GM10847 (cell line): ENCODE data around the gene AGAP2.

Experiments used
- POLR2A ChIP-seq: IDR thresholded peaks from 2 replicates; pipeline ENCODE4 v1.6.1; 2011; ENCODE audit not compliant: insufficient read length; ENCODE audit errors: extremely low read depth

The AGAP2 gene

GRCh38 chr12:57759360-57759980, 20.9 kb upstream of the AGAP2 start:
- TF ChIP-seq POLR2A, result no peak

DNA sequence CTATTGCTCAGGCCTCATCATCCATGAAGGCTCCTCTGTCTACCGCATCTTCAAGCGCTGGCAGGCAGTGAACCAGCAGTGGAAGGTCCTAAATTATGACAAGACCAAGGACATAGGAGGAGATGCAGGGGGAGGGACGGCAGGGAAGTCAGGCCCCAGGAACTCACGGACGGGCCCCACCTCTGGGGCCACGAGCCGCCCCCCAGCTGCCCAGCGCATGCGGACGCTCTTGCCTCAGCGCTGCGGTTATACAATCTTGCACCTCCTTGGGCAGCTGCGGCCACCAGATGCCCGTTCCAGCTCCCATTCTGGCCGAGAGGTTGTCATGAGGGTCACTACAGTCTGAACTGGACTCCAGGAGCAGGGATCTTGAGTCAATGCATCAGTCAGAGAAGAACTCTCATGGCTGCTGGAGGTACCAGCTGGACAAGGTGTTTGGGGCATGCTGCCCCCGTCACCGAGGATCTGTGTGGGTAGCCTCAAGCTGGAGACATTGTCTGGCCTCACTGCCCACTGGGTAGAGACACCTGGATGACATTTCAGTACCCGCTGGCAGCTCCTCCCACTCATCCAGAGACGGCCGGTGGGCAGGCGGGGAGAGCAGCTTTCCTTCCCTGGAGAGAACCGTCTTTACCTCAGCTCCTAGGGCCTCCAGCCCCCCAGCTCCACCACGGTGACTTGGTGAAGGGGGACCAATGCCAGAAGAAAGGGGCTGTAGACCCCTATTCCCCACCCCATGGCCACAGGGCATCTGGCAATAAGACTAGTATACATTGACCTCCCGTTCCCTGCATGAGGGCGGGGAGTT, 20.2 kb upstream of the AGAP2 start:
- no peak for TF ChIP-seq POLR2A

DNA sequence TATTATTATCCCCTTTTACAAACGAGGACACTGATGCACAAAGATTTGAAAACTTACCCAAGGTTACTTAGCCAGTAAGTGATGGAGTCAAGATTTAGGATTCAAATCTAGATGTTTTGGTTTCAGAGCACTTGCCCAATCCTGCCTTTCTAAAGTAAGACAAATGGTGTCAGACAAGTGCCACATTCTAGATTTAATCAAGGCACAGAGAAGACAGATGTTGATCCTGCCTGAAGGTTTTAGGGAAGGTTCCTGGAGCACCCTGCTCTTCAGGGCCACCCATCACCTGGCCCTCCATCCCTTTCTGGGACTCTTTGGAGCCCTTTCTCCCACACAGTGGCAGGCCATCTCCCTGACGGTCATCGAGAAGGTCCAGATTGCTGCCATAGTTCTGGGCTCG, 19.2 kb upstream of the AGAP2 start:
- no peak for TF ChIP-seq POLR2A

GRCh38 chr12:57756406-57757341, 18.1 kb upstream of the AGAP2 start:
- no peak for TF ChIP-seq POLR2A

- TF ChIP-seq POLR2A, result no peak
These were observed 17.2 kb upstream of the AGAP2 start for GRCh38 chr12:57755454-57756372.

- TF ChIP-seq POLR2A, result no peak
These were observed 16.6 kb upstream of the AGAP2 start for GRCh38 chr12:57755194-57755453.

GRCh38 chr12:57754411-57755193, 16.1 kb upstream of the AGAP2 start, which contains the start of gene MARCHF9:
Gene MARCHF9 (plus strand): TSS chr12:57755103. CDS start chr12:57755529, 426 bp downstream.
- no peak for TF ChIP-seq POLR2A

- TF ChIP-seq POLR2A, result no peak
These were observed 15.3 kb upstream of the AGAP2 start for GRCh38 chr12:57753756-57754337.

- TF ChIP-seq POLR2A, result no peak
These were observed 14.1 kb upstream of the AGAP2 start for GRCh38 chr12:57752668-57753000.

DNA sequence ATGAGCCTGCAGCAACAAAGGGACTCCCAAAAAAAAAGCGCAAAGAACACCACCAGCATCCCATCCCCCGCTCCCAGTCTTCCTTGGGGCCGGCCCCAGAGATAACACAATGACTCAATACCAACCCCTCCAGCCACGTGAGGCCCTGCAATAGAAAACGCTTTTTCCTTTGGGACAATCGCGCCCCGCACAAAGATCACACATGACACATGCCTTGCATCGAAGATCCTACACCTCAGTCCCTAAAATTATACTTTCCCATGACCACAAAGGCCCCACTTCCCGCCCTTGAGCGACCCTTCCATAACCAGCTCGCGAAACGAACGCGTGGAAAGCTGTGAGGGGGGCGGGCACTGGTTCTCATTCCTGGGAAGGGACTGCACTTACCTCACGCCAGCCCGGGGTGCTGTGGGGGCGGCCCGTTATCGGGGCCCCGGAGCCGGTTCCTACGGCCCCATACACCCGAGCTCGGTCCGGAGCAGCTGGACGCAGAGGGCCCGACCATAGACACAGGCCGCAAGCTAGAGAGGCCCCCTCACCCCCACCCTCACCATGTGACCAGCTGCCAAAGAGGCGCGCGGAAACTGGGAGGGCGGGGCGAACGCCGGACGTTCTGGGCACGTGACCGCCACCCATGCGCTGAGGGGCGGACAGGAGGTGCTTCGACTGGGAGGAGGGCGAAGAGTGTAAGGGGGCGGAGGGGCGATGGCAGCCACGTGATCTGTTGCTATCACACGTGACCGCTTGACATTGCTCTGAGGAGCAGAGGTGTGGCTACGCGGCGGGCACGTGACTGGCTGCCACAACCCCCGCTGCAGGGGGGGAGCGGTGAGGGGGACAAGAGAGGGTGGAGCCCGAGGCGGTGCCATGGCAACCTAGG, 13.5 kb upstream of the AGAP2 start, which contains the start of gene CDK4:
Gene CDK4 (minus strand): TSS at position 523 of the 880 bp plus-strand sequence. CDS start 593 bp downstream, outside the sequence.
- TF ChIP-seq POLR2A, result peak; percentile 66

GRCh38 chr12:57751432-57751787, 12.9 kb upstream of the AGAP2 start:
- no peak for TF ChIP-seq POLR2A

- TF ChIP-seq POLR2A, result no peak
These were observed 12.3 kb upstream of the AGAP2 start for GRCh38 chr12:57750561-57751431.
